LoVo (cell line): Measurements from ENCODE around the gene AGAP1.

ENCODE experiments used
- DNase-seq: peaks from one replicate; pipeline ENCODE4 v3.0.0-alpha.2; 2016; ENCODE audit warnings: low spot score

The AGAP1 gene

DNA sequence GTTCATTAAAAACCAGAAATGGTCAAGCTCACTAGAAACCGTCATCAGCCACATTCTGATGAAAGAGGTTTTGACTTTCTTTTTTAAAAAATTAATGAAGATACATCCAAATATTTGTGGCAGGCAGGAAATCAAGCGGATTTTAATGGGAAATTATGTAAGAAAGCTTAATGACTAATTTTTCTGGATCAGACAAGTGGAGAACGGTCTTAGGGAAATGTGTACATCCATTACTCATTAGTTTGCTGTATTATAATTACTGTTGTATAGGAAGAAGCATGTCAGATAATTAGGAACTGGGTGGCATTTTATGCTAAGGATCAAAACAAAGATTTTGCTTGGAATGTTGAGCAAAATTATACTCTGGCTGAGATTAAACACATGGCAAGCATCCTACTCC, 39.4 kb downstream of the AGAP1 start:
- DNase-seq, result no peak

DNA sequence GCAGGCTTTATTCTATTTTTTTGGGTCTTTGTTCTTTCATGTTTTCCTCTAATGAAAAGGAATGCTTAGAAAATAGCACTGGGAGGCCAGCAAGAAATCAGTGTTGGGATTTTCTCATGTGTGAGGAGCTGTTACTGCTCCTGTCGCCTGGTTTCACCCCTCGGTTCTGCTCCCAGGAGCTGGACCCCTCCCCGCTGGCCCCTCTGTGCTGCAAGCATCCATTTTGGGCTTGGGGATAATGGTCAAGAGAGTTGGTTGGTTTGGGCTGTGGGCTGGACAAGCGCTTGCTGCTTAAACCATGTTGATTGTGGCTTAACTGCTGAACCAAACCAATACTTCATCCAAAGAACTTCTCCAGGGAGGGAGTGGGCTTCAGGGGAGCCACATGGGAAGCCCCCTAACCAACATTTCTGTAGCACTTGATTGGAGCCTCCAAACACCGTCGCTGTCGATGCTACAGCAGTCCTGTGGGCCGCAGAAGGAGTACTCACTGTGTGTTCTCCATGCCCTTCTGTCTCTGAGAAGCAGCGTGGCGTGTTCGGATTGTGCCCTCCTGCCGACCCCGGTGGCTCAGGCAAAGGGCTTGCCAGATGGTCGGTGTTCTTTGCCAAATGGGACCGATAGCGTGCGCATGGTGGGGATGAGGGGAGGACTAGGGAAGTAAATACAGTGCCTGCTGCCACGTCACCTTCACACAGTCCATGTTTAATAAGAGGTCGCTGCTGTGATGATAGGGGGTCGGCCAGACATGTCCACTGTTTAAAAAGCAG, 40.0 kb downstream of the AGAP1 start:
- no peak for DNase-seq

DNA sequence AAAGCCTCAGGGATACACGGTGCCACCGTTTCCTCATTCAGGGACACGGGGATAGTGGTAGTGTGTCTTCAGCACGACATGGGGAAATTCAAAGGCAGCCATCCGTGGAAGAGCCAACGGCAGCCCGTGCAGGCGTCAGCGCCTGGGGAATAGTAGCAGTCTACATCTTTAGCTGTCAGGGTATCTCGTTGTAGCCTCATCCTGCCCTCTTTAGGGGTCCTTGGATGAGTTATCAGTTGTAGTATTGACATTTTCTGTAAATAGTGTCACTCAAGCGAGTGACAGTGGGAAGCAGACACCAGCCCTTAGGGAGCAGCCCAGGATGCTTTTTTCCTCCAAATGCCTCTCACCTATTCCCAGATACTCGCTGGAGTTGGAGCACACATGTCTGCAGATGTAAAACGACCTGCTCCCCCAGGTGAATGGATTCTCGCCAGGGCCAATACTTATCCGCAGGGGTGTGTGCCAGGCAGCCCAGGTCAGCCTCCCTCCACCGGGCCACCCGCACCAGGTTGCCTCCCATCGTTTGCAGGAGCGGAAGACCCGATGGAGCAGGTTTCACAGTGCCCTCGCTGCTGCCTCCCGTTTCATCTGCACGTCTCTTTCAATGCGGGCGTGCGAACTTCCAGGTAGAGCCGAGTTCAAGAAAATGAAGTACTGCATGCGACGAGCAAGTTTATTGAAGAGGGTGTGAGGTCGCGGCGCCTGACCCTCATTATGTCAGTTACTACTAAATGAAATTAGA, 41.0 kb downstream of the AGAP1 start:
- DNase-seq, result no peak

DNA sequence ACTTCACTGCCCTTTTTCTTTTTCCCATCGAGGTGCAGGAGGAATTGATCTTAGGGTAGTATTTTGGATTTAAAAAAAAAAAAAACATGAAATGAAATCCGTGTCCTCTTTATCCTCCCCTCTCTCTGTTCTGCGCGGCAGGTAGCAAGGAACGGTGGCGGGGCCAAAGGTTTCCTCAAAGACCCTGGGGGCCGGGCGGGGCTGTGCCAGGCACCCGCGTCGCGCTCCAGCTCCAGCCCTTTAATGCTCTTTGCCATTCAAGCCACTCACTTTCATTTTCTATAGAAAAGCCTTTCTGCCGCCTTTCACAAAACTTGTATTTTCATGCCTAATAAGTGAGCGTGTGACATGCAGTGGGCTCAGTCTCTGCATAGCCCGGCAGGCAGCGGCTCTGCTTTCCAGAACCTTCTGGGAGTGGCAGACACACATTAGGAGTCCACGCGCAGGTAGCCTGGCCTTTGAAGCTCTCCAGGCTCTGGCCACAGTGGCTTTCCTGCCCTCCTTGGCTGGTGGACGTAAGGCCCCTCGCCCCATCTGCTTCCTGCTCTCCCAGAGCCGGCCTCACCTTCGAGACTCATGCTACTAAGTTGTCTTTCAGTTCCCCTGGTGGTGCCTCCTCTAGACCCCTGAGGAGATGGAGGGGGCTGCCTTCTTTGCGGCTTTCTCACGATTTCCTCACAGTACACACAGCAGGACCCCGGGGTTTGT, 41.7 kb downstream of the AGAP1 start:
- no peak for DNase-seq

DNA sequence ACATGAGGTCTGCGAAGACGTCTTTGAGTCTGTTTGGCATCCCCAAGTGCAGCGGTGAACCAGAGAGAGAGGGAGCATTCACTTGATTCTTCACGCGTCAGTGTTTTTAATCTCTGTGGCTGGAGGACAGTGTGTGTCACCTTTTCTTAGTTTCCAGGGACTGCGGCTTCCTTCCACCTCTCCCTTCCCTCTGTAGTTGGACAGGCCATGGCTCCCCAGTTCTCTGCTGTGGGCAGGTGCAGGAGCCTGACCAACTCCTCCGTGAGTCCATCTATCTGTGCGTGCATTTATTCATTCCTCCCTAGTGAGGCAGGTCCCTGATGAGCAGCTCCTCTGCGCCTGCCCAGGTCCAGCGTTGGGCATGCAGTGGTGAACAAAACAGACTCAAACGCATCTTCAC, 42.9 kb downstream of the AGAP1 start:
- no peak for DNase-seq

DNA sequence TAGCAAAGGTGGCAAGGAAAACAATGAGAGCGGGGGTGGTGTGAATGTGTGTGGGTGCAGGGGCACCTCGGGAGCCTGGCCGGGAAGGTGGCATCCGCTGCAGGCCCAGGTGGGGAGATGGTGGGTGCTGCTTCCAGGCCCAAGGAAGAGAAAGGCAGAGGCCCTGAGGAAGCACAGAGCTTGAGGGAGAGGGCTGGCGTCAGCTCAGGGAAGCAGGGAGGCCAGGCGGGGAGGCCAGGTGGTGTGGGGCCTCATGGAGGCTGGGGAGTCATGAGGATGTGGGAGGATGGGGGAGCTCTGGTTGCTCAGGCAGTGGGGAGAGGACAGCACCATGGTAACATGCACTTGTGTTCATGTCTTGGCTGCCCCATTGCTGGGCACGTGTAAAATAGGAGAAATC, 43.3 kb downstream of the AGAP1 start:
- DNase-seq, result no peak

DNA sequence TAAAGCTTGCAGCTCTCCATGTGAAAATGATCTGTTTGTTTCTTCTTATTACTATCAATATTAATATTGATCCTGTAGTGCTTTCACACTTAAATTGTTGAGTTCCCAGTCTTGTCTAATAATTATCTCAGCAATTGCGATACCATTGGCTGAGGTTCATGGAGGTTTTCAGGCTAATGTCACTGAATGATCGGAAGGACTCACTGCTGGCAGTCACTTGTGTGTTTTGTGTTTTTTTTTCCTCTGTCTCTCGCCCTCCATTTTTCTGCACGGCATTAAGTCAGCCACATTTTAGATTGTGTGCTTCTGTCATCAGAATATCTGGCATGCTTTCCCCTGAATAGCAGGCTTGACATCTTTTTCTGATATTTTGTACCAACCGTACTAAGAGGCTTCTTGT, 43.7 kb downstream of the AGAP1 start:
- no peak for DNase-seq

DNA sequence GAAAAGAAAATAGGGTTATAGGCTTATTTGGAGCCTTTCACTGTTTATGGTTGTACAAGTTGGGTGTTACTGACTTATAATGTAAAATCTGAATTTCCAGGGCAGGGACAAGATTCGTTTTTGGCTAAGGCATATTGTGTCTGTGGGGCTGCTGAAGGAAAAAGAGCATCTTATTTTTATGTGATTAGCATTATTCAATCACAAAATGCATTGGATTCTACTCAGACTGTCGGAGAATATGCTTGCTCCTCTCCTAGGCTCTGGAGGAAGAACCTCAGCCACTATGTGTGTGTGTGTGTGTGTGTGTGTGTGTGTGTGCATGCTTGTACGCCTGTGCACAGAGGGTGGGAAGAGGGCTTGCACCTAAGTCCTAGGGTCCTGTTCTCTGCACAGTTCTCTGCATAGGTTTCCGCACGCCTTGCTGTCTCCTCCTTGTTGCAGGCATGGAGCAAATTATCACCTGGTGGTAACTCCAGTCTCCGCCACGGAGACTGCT, 44.3 kb downstream of the AGAP1 start:
- no peak for DNase-seq

DNA sequence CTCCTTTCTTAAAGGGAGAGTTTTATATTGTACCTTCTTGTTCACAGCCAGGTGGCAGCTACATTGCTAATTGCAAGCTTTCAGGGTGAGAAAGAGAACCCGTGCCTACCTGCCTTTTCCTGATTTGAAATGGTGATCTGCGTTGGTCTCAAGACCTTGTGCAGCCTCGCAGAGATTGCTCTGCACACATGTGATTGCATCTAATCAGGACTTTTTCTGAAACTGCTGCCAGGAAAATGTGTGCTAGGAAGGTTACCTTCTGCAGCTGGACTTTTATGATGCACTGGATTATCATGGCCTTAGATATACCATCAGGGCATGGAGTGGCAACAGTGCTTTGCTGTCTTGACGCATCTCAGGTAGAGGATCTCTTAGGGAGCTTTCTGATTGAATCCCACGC, 45.1 kb downstream of the AGAP1 start:
- no peak for DNase-seq

DNA sequence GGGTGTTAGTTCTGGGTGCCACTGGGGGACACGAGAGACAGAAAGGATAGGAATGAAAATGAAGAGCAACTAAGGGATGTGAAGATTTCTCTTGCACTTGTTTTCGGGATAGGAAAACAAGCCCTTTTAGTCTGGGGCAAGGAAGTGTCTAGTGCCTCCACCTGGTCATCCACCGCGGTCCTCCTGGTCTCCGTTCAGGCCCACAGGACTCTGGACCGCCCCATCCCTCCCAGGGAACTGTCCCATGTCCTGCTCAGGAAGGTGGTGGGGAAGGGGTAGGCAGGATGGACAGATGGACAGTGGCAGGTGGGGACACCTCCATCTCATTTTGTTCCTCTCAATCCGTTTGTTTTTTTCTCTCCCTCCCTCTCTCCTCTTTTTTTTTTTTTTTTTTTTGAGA, 45.9 kb downstream of the AGAP1 start:
- DNase-seq, result no peak

DNA sequence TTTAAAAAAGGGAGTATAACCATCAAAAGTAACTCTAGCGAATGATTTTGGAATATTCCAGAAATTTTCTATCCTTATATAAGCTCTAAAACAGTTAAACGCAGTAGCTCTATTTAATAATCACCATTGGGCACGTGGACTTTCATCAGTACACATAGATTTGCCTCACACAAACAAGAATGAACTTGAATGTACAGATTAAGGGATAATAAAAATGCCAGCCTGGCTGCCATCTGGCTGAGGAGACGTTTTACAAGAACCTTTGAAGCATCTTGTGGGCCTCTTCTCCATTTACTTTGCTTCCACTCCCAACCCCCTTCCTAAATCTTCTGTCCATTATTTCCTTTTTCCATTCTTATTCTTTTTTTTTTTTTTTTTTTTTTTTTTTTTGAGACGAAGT, 47.2 kb downstream of the AGAP1 start:
- DNase-seq, result no peak

DNA sequence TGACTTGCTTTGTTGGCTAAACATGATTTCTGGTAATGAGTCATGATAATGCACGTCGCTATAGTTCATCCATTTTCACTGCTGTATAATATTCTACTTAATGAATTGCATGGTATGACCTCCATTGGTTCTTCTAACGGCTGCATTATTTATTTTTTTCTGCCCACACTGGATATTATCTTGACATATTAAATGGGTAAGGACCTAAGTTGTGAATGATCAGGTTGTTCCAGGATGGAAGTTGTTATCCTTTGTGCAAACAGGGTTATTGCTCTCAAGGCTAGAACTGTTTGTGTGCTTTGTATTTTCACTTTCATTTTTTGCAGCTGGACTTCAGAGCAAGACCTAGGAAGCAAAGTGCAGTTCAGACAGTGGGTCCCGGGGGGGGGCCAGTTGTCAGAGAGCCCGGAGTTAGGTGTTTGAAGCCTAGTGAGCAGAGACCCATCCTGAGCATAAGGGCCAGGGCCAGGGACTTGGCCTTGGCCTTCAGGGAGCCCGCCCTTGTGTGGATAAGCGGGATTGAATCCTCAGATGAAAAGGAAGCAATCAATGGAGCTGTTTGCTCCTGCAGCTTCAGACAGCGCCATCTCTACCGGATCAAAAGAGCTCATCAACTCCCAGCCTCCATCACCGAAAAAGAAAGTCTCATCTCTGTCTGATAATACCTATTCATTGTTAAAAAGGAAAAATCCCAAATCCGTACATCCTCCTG, 48.2 kb downstream of the AGAP1 start:
- DNase-seq, result no peak

DNA sequence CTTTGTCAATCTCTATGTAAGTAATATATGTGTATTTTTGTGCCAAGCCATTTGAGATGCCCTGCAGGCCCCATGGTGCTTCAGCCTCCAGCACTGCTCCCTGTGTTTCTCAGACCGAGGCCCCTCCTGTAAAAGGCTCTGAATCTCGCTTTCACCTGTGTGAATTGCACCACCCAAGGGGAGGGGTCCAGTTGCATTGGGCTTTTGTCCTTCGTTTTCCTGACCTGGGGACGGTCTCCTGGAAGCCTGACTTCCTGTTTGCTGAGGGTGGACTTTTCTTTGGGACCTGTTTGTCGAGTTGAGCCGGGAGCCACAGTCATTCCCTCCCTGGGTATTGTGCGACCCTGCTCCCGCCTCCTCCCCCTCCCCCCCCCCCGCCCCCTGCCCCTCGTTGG, 48.9 kb downstream of the AGAP1 start:
- DNase-seq, result no peak

DNA sequence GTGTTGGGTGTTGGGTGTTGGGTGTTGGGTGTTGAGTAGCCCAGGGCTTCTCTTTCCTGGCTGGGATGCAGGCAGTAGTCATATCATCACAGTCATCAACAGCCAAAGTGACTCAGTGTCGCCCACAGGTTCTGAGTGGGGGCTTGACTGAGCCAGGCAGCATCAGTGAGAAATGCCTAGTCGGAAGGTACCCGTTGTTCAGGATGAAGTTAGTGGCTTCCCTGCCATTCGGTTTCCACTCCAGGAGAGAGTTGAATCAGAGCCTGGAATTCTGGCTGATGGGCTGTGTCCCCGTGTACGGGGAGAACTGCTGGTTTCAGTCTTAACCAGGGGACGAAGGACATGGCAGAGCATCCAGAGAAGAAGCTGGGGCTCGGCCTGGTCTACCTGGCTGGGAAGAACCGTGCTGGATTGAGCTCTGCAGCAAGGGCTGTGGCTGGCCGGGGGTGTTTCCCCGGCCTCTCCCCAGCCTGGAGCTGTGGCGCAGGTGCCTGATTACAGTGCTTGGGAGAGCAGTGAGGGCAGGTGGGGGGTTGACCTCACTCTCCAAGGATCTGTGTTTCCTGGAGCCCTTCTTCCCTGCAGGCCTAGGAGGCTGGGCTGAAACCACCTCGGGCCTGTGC, 49.4 kb downstream of the AGAP1 start:
- DNase-seq, result no peak

DNA sequence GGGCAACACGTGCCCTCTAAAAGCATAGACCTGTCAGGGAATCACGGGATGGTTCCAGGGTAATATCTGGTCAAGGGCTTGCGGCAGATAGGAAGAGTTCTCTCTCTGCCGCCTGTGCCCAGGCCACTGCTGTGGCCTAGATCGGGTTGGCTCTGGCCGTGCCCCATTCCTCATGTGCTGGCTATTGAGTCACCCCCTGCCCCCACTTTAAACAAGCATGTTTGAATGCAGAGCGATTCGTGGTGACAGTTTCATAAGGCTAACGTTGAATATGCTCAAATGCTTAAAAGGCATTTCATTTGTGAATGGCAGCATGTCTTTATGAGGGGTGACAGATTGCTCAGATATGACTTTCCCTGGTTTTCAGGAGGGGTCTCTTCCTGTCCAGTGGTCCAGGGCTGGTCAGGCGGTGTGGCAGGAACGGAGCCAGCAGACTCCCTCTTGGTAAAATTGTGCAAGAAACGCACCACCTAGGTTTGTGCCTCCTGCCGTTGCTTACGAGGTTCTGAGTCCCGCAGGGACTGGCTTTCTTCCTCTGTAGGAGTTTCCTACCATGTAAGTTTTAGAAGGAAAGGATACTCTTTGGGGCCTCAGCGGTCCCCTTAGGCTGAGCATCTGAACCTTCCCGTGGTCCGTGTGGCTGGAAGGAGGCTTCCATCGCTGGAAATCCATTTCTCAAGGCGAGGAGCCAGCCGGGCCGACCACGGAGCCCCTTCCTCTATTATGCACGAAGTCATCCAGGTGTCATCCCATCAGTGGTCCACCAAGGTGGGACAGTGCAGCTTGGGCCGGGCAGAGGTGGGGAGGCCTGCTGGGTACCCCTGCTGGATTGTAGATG, 50.2 kb downstream of the AGAP1 start:
- DNase-seq, result no peak

DNA sequence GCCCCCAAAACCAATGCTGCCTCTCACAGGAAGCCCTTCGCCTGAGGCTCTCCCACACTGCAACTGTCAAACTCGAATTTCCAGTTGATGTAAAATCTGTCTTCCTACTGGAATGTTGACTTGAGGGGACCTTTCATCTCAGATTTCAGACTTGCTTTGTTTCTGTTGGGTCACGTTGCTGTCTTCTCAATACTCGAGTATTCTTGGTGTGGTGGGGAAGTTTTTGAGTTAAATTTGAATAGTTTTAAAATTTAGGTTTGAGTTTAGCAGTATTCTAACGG, 50.8 kb downstream of the AGAP1 start:
- no peak for DNase-seq

DNA sequence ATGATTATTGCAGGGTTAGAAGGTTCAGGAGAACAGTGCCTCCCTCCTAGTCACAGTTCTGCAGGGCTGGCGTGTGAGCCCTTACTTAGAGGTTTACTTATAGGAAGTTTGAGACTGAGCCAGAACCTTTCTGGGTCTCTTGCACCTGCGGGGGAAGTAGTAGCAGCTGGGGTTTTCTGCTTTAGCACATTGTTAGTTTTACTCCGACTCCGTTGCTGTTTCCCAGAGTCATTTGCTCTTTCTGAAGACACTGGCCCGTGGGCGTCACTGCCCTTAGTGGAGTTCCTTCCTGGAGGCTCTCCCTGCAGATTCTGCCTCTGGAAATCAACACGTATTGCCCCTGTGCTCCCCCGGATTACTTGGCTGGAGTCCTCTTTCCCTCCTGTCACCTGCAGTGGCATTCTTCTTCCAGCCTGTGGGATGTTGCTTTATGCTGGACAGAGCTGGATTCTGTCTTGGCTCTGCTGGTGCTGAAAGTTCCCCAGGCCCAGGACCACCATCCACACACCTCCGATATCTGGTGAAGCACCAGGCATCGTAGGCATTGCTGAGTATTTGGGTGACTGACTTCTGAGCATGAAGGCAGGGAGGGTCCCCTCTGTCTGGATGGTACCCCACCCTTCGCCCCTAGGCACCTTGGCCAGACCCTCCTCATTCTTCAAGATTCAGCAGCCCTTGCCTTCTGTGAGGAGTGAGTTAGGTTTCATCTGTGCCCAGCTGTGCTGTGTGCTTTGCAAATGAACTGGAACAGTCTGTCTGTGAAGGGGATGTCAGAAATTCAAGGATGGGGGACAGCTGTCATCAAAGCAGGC, 51.7 kb downstream of the AGAP1 start:
- no peak for DNase-seq

DNA sequence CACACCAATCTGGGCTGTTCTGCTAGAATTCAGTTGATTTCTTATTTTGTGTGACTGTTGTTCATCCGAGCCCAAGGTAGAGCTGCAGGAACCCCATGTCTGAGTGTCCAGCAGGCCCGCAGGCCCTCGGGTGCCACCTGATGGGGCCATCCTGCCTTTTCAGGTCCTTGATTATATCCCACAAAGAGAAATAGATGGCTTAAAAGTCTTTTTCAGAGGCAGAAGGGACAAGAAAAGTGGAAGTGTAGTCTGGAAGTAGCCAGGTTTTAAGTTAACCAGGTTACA, 52.2 kb downstream of the AGAP1 start:
- DNase-seq, result no peak

DNA sequence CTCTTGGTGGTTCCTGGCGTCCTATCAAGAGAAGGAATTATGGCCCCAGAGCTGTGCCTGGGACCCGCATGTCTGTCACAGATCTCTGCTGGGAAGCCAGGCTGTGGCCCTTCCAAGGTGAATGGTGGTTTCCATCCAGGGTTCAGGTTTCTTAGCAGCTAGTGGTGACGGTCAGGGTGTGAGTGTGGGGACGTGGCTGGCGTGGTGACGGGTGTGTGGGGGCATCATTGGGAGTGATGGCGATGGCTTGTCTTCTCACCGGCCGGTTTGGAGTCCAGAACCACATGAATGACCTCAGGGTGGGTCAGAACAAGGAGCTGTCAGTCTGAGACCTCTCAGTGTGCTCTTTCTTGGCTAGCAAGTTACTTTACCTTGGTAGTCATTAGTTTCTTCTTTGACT, 52.6 kb downstream of the AGAP1 start:
- DNase-seq, result no peak

DNA sequence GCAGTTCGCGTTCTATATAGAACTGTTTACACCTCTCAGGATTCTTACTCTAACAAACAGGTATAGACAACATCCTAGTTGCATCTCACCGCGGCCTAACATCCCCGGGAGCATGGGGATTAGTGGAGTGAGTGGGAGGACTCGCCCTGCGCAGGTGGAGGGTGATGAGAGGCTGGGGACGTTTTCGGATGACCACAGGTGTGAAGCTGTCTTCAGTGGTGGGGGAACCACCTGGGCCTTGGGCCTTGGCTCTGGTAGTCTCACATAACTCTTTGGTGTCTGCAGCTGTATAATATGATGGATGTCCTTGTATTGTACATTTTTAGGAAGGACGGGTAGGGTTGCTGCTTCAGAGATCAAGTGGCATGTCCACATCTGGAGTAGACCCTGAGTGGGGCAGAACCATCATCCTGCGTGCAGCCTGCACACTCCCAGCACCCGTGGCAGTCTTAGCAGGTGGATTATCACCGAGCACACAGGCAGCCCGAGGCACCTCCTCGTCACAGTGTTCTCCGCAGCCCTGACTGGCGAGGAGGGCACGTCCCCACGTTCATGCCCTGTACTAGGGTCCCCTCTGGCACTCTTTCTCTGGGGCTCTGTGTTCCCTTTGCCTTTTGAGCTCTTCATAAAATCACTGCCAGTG, 56.0 kb downstream of the AGAP1 start:
- no peak for DNase-seq
